Right lobe of liver (tissue), 4 donors: ENCODE data around the gene GULP1.

ENCODE experiments used
- CTCF ChIP-seq, 4 donors: fragments of 200-600 bp in 3 of 4; fragments of 450-650 bp in 1 of 4; IDR thresholded peaks; one replicate each; pipeline versions ENCODE4 v1.5.1 to v1.8.0; 2016 to 2022; ENCODE audit warnings: antibody characterized with exemption in 4 of 4, mild to moderate bottlenecking in 2 of 4
- POLR2A ChIP-seq: fragments of 450-650 bp; IDR thresholded peaks from one replicate; pipeline ENCODE4 v1.6.1; 2017; ENCODE audit warnings: antibody characterized with exemption, mild to moderate bottlenecking
- donor health status: DM: no; HTN: no; CAD: no.
- donor health status: DM: no; HTN: no; CAD: no.
- donor health status: DM: no; HTN: yes; CAD: no.

DNA sequence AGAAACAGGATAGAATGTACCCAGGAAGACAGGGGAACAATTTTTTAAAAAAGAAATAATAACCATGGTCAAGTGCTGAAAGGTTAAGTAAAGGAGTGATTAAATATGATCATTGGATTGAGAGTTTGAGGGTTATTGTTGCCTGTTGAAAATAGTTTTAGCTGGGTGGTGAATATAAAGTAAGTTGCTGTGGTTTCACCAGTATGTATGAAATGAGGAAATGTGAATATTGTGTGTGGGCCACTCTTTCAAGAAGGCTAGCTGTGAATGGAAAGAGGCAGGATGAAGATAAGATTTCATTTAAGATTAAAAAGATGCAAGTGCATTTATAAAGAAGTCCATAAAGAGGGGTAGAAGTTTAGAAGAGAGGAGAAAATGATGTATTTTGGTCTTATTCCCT, 53.8 kb downstream of the GULP1 start:
- TF ChIP-seq CTCF (IDR thresholded peaks at IDR 0.05), result no peak
- TF ChIP-seq POLR2A, result no peak
